ENCODE data around the gene SERINC3.

The SERINC3 gene

GRCh38 chr20:44464514-44464913, 57.4 kb downstream of the SERINC3 start:
- TF ChIP-seq, protein P1, sequence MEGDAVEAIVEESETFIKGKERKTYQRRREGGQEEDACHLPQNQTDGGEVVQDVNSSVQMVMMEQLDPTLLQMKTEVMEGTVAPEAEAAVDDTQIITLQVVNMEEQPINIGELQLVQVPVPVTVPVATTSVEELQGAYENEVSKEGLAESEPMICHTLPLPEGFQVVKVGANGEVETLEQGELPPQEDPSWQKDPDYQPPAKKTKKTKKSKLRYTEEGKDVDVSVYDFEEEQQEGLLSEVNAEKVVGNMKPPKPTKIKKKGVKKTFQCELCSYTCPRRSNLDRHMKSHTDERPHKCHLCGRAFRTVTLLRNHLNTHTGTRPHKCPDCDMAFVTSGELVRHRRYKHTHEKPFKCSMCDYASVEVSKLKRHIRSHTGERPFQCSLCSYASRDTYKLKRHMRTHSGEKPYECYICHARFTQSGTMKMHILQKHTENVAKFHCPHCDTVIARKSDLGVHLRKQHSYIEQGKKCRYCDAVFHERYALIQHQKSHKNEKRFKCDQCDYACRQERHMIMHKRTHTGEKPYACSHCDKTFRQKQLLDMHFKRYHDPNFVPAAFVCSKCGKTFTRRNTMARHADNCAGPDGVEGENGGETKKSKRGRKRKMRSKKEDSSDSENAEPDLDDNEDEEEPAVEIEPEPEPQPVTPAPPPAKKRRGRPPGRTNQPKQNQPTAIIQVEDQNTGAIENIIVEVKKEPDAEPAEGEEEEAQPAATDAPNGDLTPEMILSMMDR (IDR thresholded peaks at IDR 0.05; ENCODE audit: low read depth, low read length) = no peak
- peak in 1 of 2 donors; percentile 25 for DNase-seq (ENCODE audit: low read depth in 2 of 2)
- no peak overlapping the region for H3K4me3 ChIP-seq (replicated peaks in 1 of 2; ENCODE audit: low read depth in 2 of 2, low read length in 2 of 2)

GRCh38 chr20:44463466-44463865, 58.4 kb downstream of the SERINC3 start:
- H3K4me3 ChIP-seq (replicated peaks in 1 of 2; ENCODE audit: low read depth in 2 of 2, low read length in 2 of 2) = no peak overlapping the region
- TF ChIP-seq, protein P1 (IDR thresholded peaks at IDR 0.05; ENCODE audit: low read depth, low read length) = no peak
- DNase-seq (ENCODE audit: low read depth in 2 of 2) = no peak

GRCh38 chr20:44461803-44462174, 60.1 kb downstream of the SERINC3 start:
- H3K4me3 ChIP-seq (replicated peaks in 1 of 2; ENCODE audit: low read depth in 2 of 2, low read length in 2 of 2) = no peak overlapping the region
- TF ChIP-seq, protein P1 (IDR thresholded peaks at IDR 0.05; ENCODE audit: low read depth, low read length) = no peak
- no peak for DNase-seq (ENCODE audit: low read depth in 2 of 2)

GRCh38 chr20:44461142-44461802, 60.6 kb downstream of the SERINC3 start:
- TF ChIP-seq, protein P1 (IDR thresholded peaks at IDR 0.05; ENCODE audit: low read depth, low read length) = no peak
- no peak overlapping the region for H3K4me3 ChIP-seq (replicated peaks in 1 of 2; ENCODE audit: low read depth in 2 of 2, low read length in 2 of 2)
- no peak for DNase-seq (ENCODE audit: low read depth in 2 of 2)

- DNase-seq (ENCODE audit: low read depth in 2 of 2) = peak; percentile 61 to 63
- no peak overlapping the region for H3K4me3 ChIP-seq (replicated peaks in 1 of 2; ENCODE audit: low read depth in 2 of 2, low read length in 2 of 2)
- TF ChIP-seq, protein P1 (IDR thresholded peaks at IDR 0.05; ENCODE audit: low read depth, low read length) = peak; percentile 52
These were observed 61.1 kb downstream of the SERINC3 start for GRCh38 chr20:44460795-44461141.

GRCh38 chr20:44459271-44459670, 62.6 kb downstream of the SERINC3 start:
- DNase-seq (ENCODE audit: low read depth in 2 of 2) = no peak

More at GRCh38 chr20:44459271-44459670, 62.6 kb downstream of the SERINC3 start:
- no peak overlapping the region for H3K4me3 ChIP-seq (replicated peaks in 1 of 2; ENCODE audit: low read depth in 2 of 2, low read length in 2 of 2)
- TF ChIP-seq, protein P1 (IDR thresholded peaks at IDR 0.05; ENCODE audit: low read depth, low read length) = no peak

All from cardiac fibroblast (primary cell).